Esophagus muscularis mucosa (tissue), 3 donors: Measurements from ENCODE around the gene BCL2L1.

Source experiments
- POLR2A ChIP-seq: fragments of 450-650 bp; IDR thresholded peaks from one replicate; pipeline ENCODE4 v1.6.1; 2017; ENCODE audit warnings: antibody characterized with exemption, moderate library complexity, mild to moderate bottlenecking, low read depth
- POLR2AphosphoS5 ChIP-seq, 2 donors: sonication (generic); formaldehyde crosslinking; IDR thresholded peaks; one replicate each; pipeline ENCODE4 v1.6.1; 2017; ENCODE audit warnings: antibody characterized with exemption in 2 of 2
- TF ChIP-seq, protein P1 (sequence below), 3 experiments: fragments of 200-600 bp in 2 of 3; fragments of 450-650 bp in 1 of 3; sonication (generic) in 2 of 3; IDR thresholded peaks; one replicate each; pipeline ENCODE4 v1.5.1; 2017 to 2019; ENCODE audit warnings: antibody characterized with exemption in 3 of 3, mild to moderate bottlenecking in 2 of 3, moderate library complexity in 1 of 3

DNA sequence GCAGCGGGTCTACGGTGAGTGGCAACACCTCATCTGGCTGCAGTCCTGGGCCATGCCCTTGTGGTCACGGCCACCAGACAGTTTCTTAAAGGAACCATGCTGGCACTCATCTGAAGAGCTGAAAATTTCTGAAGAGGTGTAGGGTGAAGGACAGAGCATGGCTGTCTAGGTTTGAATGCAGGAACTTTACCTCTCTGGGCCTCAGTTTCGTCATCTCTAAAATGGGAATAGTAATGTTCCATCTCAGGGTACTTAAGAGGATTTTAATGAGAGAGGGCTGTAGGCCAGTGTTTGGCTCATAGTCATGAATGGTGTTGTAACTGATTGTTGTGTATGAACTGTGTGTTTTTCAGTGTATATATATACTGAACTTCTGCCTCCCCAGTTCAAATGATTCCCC, 79.1 kb downstream of the BCL2L1 start:
- TF ChIP-seq POLR2A (no peak), POLR2AphosphoS5 (IDR thresholded peaks at IDR 0.05) (no peak)
- TF ChIP-seq, protein P1, sequence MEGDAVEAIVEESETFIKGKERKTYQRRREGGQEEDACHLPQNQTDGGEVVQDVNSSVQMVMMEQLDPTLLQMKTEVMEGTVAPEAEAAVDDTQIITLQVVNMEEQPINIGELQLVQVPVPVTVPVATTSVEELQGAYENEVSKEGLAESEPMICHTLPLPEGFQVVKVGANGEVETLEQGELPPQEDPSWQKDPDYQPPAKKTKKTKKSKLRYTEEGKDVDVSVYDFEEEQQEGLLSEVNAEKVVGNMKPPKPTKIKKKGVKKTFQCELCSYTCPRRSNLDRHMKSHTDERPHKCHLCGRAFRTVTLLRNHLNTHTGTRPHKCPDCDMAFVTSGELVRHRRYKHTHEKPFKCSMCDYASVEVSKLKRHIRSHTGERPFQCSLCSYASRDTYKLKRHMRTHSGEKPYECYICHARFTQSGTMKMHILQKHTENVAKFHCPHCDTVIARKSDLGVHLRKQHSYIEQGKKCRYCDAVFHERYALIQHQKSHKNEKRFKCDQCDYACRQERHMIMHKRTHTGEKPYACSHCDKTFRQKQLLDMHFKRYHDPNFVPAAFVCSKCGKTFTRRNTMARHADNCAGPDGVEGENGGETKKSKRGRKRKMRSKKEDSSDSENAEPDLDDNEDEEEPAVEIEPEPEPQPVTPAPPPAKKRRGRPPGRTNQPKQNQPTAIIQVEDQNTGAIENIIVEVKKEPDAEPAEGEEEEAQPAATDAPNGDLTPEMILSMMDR (IDR thresholded peaks at IDR 0.05): no peak
